ENCODE results near the gene GALNT13. TPM values are rescaled to one million over a fixed set of nuclear protein-coding genes. Genes with fewer than 3 reads are reported as not detected.

GALNT13 gene
- total RNA-seq, 2 donors from 2014 or later = 6.0 to 9.8 TPM

DNA sequence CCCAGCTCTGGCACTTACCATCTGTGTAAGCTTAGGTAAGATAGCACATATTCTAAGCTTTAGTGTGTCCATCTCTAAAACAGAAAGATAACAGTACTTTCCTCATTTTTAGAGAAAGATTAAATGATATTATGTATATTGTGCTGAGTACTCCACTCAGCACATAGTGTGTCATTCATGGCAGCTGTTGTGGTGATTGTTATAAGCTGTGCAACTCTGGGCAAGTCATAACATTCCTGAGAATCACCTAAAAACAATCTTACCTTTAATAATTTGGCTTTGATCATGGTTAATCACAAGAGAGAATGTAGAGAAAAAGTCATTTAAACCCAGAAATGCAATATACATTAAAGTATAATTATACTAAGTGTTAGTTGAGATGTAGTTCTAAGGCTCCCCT, 391.5 kb downstream of the GALNT13 start:
- no peak overlapping the region for H3K4me3 Mint-ChIP-seq
- no peaks in the 10 kb centered on the region for H3K27me3 Mint-ChIP-seq (ENCODE audit: insufficient read depth)
- Histone ChIP-seq H3K4me1 (ENCODE audit: control insufficient read depth, insufficient read depth, low read length) (no peaks in the 10 kb centered on the region), H3K27ac (ENCODE audit: low read depth, low read length) (no peak overlapping the region), H3K27me3 (ENCODE audit: control insufficient read depth, insufficient read depth, low read length, poor library complexity, severe bottlenecking) (no peaks in the 10 kb centered on the region), H3K9me3 (ENCODE audit: control insufficient read depth, low read length) (no peaks in the 10 kb centered on the region), H3K36me3 (ENCODE audit: control insufficient read depth, insufficient read depth, low read length) (no peaks in the 10 kb centered on the region), H3K9ac (ENCODE audit: extremely low read depth, low read length, poor library complexity, severe bottlenecking) (no peak overlapping the region), H3K4me3 (ENCODE audit: low read length) (no peak overlapping the region)
- TF ChIP-seq, protein P1, sequence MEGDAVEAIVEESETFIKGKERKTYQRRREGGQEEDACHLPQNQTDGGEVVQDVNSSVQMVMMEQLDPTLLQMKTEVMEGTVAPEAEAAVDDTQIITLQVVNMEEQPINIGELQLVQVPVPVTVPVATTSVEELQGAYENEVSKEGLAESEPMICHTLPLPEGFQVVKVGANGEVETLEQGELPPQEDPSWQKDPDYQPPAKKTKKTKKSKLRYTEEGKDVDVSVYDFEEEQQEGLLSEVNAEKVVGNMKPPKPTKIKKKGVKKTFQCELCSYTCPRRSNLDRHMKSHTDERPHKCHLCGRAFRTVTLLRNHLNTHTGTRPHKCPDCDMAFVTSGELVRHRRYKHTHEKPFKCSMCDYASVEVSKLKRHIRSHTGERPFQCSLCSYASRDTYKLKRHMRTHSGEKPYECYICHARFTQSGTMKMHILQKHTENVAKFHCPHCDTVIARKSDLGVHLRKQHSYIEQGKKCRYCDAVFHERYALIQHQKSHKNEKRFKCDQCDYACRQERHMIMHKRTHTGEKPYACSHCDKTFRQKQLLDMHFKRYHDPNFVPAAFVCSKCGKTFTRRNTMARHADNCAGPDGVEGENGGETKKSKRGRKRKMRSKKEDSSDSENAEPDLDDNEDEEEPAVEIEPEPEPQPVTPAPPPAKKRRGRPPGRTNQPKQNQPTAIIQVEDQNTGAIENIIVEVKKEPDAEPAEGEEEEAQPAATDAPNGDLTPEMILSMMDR (conservative IDR thresholded peaks at IDR 0.05) = no peak
- H3K27ac Mint-ChIP-seq = no peak overlapping the region
- H3K36me3 Mint-ChIP-seq (ENCODE audit: low read depth) = no peaks in the 10 kb centered on the region
- DNase-seq = no peak
- H3K9me3 Mint-ChIP-seq = no peaks in the 10 kb centered on the region
- H3K4me1 Mint-ChIP-seq = no peaks in the 10 kb centered on the region

DNA sequence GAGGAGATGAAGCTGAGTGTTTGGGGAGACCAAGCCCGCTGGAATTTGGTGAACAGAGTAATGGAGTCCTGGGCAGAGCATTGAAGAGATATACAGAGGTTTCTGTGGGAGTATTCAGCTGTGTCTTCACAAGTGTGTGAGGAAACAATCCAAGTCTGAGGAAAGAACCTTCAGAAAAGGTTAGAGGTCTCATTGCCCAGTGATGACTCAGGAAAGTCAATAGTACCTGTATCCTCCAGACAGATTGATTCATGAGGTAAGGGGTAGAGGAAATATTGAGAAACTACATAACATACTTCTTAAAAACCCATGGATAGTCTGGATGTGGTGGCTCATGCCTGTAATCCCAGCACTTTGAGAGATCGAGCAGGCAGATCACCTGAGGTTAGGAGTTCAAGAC, 392.3 kb downstream of the GALNT13 start:
- Mint-ChIP-seq H3K27ac (no peak overlapping the region), H3K9me3 (no peaks in the 10 kb centered on the region), H3K27me3 (ENCODE audit: insufficient read depth) (no peaks in the 10 kb centered on the region), H3K4me3 (no peak overlapping the region), H3K36me3 (ENCODE audit: low read depth) (no peaks in the 10 kb centered on the region), H3K4me1 (no peaks in the 10 kb centered on the region)
- Histone ChIP-seq H3K36me3 (ENCODE audit: control insufficient read depth, insufficient read depth, low read length) (no peaks in the 10 kb centered on the region), H3K4me1 (ENCODE audit: control insufficient read depth, insufficient read depth, low read length) (no peaks in the 10 kb centered on the region), H3K4me3 (ENCODE audit: low read length) (no peak overlapping the region), H3K27me3 (ENCODE audit: control insufficient read depth, insufficient read depth, low read length, poor library complexity, severe bottlenecking) (no peaks in the 10 kb centered on the region), H3K27ac (ENCODE audit: low read depth, low read length) (no peak overlapping the region), H3K9ac (ENCODE audit: extremely low read depth, low read length, poor library complexity, severe bottlenecking) (no peak overlapping the region), H3K9me3 (ENCODE audit: control insufficient read depth, low read length) (no peaks in the 10 kb centered on the region)
- 33 to 65% methylated on average over 1 to 2 of the region's 2 CpGs for WGBS, 2 experiments (ENCODE audit: insufficient coverage in 1 of 2, insufficient read length in 1 of 2)
- no peak for DNase-seq
- TF ChIP-seq, protein P1 (conservative IDR thresholded peaks at IDR 0.05) = no peak

DNA sequence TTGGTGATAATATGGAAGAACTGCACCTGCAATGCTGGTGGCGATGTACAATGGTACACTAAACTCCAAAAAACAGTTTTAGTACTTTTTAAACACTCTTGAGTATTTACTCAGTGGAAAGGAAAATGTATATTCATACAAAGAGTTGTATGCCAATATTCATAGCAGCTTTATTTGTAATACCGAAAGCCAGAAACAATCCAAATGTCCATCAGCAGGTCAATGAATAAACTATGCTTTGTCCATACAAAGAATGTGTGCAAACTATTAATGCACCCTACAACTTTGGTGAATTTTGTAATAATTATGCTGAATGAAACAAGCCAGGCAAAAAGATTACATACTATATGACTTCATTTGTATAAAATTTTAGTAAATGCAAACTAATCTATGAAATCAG, 396.3 kb downstream of the GALNT13 start:
- Histone ChIP-seq H3K36me3 (ENCODE audit: control insufficient read depth, insufficient read depth, low read length) (no peaks in the 10 kb centered on the region), H3K4me3 (ENCODE audit: low read length) (no peak overlapping the region), H3K27ac (ENCODE audit: low read depth, low read length) (no peak overlapping the region), H3K9ac (ENCODE audit: extremely low read depth, low read length, poor library complexity, severe bottlenecking) (no peak overlapping the region), H3K4me1 (ENCODE audit: control insufficient read depth, insufficient read depth, low read length) (no peaks in the 10 kb centered on the region), H3K27me3 (ENCODE audit: control insufficient read depth, insufficient read depth, low read length, poor library complexity, severe bottlenecking) (no peaks in the 10 kb centered on the region), H3K9me3 (ENCODE audit: control insufficient read depth, low read length) (no peaks in the 10 kb centered on the region)
- no peak overlapping the region for H3K27ac Mint-ChIP-seq
- H3K36me3 Mint-ChIP-seq (ENCODE audit: low read depth) = no peaks in the 10 kb centered on the region
- DNase-seq = no peak
- no peaks in the 10 kb centered on the region for H3K27me3 Mint-ChIP-seq (ENCODE audit: insufficient read depth)
- H3K4me3 Mint-ChIP-seq = no peak overlapping the region
- no peaks in the 10 kb centered on the region for H3K4me1 Mint-ChIP-seq
- WGBS, 2 experiments (ENCODE audit: insufficient coverage in 1 of 2, insufficient read length in 1 of 2) = 86% methylated on average over 2 of the region's 2 CpGs; no CpG with 5 or more reads in 1 of the 2 experiments
- H3K9me3 Mint-ChIP-seq = no peaks in the 10 kb centered on the region
- TF ChIP-seq, protein P1 (conservative IDR thresholded peaks at IDR 0.05) = no peak
